HepG2 (cell line): ENCODE results near the gene PROC. TPM values are rescaled to one million over a fixed set of nuclear protein-coding genes. Genes with fewer than 3 reads are reported as not detected.

ENCODE experiments used
- ELF1 ChIP-seq: sonication (generic); formaldehyde crosslinking; IDR thresholded peaks from 2 replicates; pipeline ENCODE4 v1.4.0; 2020; ENCODE audit warnings: missing genetic modification reagents
- KDM5A ChIP-seq: fragments of 200-600 bp; sonication (generic); IDR thresholded peaks from 2 replicates; pipeline ENCODE4 v1.7.0; 2018; ENCODE audit warnings: antibody characterized with exemption, mild to moderate bottlenecking, low read length, borderline replicate concordance
- NCOA2 ChIP-seq: sonication (generic); formaldehyde crosslinking; IDR thresholded peaks from 2 replicates; pipeline ENCODE4 v1.8.0; 2022; ENCODE audit warnings: inconsistent platforms
- NR0B2 ChIP-seq: sonication (generic); formaldehyde crosslinking; IDR thresholded peaks from 2 replicates; pipeline ENCODE4 v1.4.0; 2020; ENCODE audit warnings: mild to moderate bottlenecking, missing genetic modification reagents
- PRDM10 ChIP-seq: sonication (generic); formaldehyde crosslinking; IDR thresholded peaks from 2 replicates; pipeline ENCODE4 v1.4.0; 2020; ENCODE audit warnings: low read depth, missing genetic modification reagents
- SRSF4 ChIP-seq: fragments of 200-400 bp; formaldehyde crosslinking; IDR thresholded peaks from one replicate; pipeline ENCODE4 v1.6.1; 2018; ENCODE audit warnings: mild to moderate bottlenecking, low read depth, low read length, moderate library complexity; ENCODE audit not compliant: poor library complexity, severe bottlenecking
- XBP1 ChIP-seq: sonication (generic); formaldehyde crosslinking; IDR thresholded peaks from 2 replicates; pipeline ENCODE4 v1.5.0; 2020; ENCODE audit warnings: missing genetic modification reagents
- YY1 ChIP-seq: IDR thresholded peaks from 2 replicates; pipeline ENCODE4 v1.6.1; 2011; ENCODE audit warnings: low read length, low read depth, moderate library complexity, mild to moderate bottlenecking; ENCODE audit not compliant: insufficient read depth, insufficient replicate concordance
- ZBTB39 ChIP-seq: sonication (generic); formaldehyde crosslinking; IDR thresholded peaks from 2 replicates; pipeline ENCODE4 v1.5.0; 2020; ENCODE audit warnings: missing genetic modification reagents
- ZFAT ChIP-seq: sonication (generic); formaldehyde crosslinking; conservative IDR thresholded peaks from 2 replicates; pipeline ENCODE4 v1.8.1; 2023; ENCODE audit warnings: missing genetic modification reagents, inconsistent platforms
- ZHX2 ChIP-seq, 2 experiments: sonication (generic) in 1 of 2; formaldehyde crosslinking in 1 of 2; IDR thresholded peaks; 2 replicates each; pipeline versions ENCODE4 v1.6.1 to v1.9.0; 2014 to 2022; ENCODE audit warnings: antibody characterized with exemption in 1 of 2, borderline replicate concordance in 1 of 2, inconsistent platforms in 1 of 2, low read depth in 1 of 2, missing genetic modification reagents in 1 of 2
- ZNF10 ChIP-seq: sonication (generic); formaldehyde crosslinking; IDR thresholded peaks from 2 replicates; pipeline ENCODE4 v1.4.0; 2020; ENCODE audit warnings: mild to moderate bottlenecking, low read depth, missing genetic modification reagents, borderline replicate concordance
- ZNF329 ChIP-seq: sonication (generic); formaldehyde crosslinking; IDR thresholded peaks from 2 replicates; pipeline ENCODE4 v1.9.0; 2021; ENCODE audit warnings: low read depth, mild to moderate bottlenecking, missing genetic modification reagents
- polyA plus RNA-seq, 8 experiments: library from polyadenylated mRNA; depleted of rRNA in 3 of 8; stranded (reverse) in 7 of 8; unstranded in 1 of 8; fragments of >200 nt; fragmentation: Illumina TruSeq in 4 of 8; extraction: Trizol in 4 of 8; gene quantifications; 2 replicates each; pipeline versions ENCODE4 v1.2.1 to v1.2.3, GENCODE V29; 2011 to 2016; ENCODE audit warnings: low read depth in 4 of 8, missing spikeins in 1 of 8, mixed read lengths in 1 of 8; ENCODE audit not compliant: insufficient read depth in 1 of 8
- total RNA-seq, 5 experiments: library from RNA; depleted of rRNA; stranded (reverse); fragments of >200 nt; fragmentation: Illumina TruSeq; extraction: Trizol; gene quantifications; 2 replicates each; pipeline ENCODE4 v1.2.3, GENCODE V29; 2016; ENCODE audit warnings: low read depth in 1 of 5

PROC gene
- total and polyA plus RNA-seq, 2 of the 13 experiments (the other 11 are each of a cell fraction or from before 2014, with no cell fraction given) = 134 to 185 TPM

- TF ChIP-seq PRDM10 (CRISPR knock-in tag) (no peak), YY1 (peak; percentile 12), XBP1 (no peak), ZFAT (CRISPR knock-in tag) (no peak), NR0B2 (CRISPR knock-in tag) (peak; percentile 54; the same call in 1 of the 2 replicates), ZNF329 (no peak), KDM5A (no peak), ELF1 (CRISPR knock-in tag) (no peak), ZHX2 (IDR thresholded peaks at IDR 0.05; ENCODE audit: low read depth) (0 out of 2 replicates have a peak, but pooled peaks have one; percentile 22), ZHX2 (CRISPR knock-in tag; IDR thresholded peaks at IDR 0.05; ENCODE audit: borderline replicate concordance) (no peak), NCOA2 (CRISPR knock-in tag) (no peak), ZNF10 (CRISPR knock-in tag) (no peak), SRSF4 (no peak), ZBTB39 (no peak)
Measured at GRCh38 chr2:127400897-127401756, 17.1 kb upstream of the PROC start (continued).
